Measurements from ENCODE around the gene VAV3.

VAV3 gene

GRCh38 chr1:107637101-107637500, 327.9 kb downstream of the VAV3 start:
- DNase-seq (ENCODE audit: low spot score): no peak

GRCh38 chr1:107633596-107633995, 331.4 kb downstream of the VAV3 start:
- no peak for DNase-seq (ENCODE audit: low spot score)

- no peak for DNase-seq (ENCODE audit: low spot score)
Measured at GRCh38 chr1:107626073-107626796, 338.7 kb downstream of the VAV3 start.

DNA sequence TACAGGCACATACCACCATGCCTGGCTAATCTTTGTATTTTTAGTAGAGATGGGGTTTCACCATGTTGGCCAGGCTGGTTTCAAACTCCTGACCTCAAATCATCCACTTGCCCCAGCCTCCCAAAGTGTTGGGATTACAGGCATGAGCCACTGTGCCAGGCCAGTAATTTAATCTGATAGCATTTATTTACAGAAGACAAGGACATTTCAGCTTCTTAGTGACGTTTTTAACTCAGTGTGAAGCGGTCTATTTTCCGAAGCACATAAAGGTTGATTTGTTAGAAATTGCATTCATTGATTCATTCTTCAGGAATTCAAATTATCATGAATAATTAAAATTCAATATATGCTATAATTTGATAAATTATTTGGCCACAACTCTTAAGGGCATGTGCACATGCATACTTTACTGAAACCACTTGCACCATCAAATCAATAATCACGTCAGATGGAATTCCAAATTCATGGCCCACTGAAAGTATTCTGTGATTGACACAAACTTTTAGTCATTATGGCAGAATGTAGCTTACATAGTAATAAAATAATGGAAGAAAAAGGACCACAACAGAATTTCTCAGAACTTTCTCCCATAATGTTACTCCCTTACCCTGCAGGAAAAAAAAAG, 339.5 kb downstream of the VAV3 start:
- DNase-seq (ENCODE audit: low spot score): no peak

DNA sequence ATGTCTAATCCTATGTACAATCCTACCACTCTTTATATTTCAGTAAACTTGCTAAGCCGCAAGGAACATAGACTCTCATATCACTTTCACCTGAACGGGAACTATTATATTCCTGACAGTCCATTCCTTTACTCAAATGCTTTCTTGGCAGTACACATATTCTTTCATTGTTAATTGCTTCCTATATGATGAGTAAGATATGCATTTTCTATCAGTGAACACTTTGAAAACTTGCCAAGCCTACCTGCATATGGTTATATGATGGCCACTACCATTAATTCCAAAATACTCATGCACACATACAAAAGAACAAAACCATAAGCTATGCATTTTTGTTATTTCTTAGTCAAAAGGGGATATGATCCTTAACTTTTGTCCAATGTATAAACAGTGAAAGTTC, 341.5 kb downstream of the VAV3 start:
- no peak for DNase-seq (ENCODE audit: low spot score)

GRCh38 chr1:107622966-107623365, 342.0 kb downstream of the VAV3 start:
- DNase-seq (ENCODE audit: low spot score): no peak

DNA sequence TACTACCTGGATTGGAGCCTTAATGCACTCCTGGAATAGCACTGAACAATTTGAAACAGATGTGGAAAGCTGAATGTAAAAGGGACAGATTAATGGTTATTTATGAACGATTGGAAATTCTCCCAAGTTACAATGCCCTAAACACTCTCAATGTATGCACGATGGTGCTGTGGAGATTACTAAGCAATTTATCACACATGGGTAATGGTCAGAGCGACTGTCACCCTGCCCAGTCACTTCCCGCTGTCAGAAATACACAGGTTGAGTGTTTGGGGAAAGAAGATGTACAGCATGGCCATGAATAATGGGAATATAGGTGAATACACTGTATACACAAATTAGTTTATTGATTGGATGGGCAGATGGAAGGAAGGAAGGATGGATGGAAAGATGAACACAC, 342.4 kb downstream of the VAV3 start:
- DNase-seq (ENCODE audit: low spot score): no peak

DNA sequence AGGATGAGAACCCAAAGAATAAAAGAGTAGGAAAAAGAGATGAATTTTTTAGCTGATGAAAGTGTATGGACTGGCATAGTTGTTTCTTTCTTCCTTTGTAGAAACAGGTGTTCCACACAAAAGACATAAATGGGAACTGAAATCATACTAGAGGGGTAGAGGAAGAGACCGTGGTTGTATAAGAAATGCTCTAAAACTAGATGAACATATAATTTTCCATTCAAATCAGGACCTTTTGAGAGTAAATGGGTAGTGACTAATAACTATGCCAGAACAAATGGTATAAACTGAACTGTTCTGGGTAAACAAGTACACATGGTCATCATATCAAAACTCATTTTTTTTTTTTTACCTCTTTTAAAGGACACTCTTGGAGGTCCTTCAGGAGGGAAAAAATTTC, 344.2 kb downstream of the VAV3 start:
- DNase-seq (ENCODE audit: low spot score): no peak

GRCh38 chr1:107618539-107618938, 346.4 kb downstream of the VAV3 start:
- no peak for DNase-seq (ENCODE audit: low spot score)

DNA sequence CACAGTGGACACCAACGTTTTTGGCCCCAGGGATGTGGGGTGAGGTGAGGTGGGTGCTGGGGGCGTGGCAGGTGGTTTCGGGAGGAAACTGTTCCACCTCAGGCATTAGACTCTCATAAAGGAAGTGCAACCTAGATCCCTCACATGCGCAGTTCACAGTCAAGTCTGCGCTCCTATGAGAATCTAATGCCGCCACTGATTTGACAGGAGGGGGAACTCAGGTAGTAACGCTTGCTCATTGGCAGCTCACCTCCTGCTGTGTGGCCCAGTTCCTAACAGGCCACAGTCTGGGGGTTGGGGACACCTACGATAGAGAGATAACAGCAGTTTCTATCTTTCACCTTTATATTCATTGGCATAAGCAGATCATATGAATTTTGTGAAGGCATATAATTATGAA, 347.1 kb downstream of the VAV3 start:
- DNase-seq (ENCODE audit: low spot score): no peak

GRCh38 chr1:107617456-107617855, 347.5 kb downstream of the VAV3 start:
- DNase-seq (ENCODE audit: low spot score): no peak

DNA sequence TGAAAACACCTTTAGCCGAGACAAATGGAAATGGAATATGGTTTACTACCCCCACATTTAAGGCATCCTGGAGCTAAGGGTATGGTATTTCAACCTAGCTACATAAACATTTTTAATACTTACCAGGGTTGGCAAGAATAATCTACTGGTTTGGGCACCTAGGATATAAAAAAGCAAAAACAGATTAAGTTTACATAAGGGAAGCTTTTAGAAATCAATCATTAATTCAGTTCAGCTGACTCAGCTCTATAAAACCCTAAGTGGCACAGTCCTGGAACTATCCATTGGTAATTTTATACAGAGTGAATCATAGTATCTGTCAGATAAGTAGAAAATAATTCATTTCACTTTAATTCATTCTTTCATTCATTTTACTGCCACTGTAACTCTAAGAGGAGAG, 355.2 kb downstream of the VAV3 start:
- no peak for DNase-seq (ENCODE audit: low spot score)

GRCh38 chr1:107604825-107605224, 360.2 kb downstream of the VAV3 start:
- no peak for DNase-seq (ENCODE audit: low spot score)

- DNase-seq (ENCODE audit: low spot score): no peak
Measured at GRCh38 chr1:107600607-107601160, 364.3 kb downstream of the VAV3 start.

DNA sequence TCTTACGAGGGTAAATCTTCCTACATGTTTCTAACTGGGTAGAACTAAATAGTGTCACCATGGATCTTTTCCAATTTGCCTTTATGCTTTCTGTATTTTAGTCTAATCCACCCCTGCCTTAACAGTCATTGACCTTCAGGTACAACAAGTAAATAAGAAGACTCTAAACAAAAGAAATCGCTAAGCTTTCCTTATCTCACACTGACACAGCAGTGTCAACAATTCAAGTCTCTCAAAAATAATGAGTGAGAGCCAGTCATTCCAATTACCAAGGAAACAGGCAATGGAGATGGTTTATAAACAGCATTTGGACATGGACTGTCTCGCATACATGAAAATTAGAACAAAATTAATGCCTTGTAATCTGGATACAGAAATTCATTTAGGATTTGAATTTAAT, 365.8 kb downstream of the VAV3 start:
- no peak for DNase-seq (ENCODE audit: low spot score)

DNA sequence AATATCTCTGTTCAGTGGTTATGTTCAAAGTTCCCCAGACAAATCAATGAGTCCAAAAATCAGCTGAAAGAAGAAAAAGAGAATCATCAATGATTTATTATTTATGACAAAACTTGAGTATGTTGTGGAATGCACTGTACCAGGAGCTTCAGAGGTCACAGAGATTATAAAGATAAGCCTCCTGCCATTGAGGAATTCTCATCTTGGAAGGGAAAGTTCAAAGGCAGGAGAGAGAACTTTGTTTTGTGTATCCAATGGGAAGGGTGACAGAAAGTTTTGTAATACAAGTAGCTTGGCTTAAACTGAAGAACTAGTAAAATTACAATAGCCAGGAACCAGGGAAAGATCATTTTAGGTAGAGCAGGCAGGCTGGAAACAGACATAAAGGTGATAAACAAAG, 367.7 kb downstream of the VAV3 start:
- no peak for DNase-seq (ENCODE audit: low spot score)

GRCh38 chr1:107594536-107594935, 370.4 kb downstream of the VAV3 start:
- DNase-seq (ENCODE audit: low spot score): no peak

DNA sequence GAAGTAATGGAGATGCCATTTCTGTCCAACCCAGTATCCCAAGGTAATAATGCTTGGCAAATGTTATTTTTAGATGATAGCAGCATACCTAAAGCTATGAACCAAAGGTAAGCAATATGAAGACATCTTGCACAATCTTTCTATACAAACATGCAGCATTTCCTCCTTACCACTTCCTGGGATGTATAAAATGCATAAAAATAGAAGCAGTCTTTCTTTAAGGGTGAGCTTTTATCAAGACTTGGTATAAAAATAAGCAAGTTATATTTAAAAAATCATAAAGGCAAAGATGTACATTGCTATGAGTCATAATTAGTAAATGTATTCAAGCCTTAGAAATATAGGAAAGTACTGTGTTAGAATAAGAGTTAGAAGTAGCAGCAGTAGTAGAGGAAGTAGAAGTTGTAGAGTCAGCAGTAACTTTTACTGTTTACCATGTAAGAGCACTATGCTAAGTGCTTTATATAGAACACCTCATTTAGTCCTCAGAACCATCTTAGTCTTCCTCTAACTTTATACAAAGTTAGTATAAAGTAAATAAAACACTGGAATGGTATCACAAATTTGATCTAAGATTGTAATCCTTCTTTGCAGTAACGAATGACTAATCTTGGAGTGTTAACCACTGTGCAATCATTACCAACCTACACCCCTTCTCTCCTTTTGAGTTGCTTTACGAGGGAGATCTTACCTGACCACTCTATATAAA, 371.3 kb downstream of the VAV3 start:
- DNase-seq (ENCODE audit: low spot score): no peak

GRCh38 chr1:107590900-107591622, 373.9 kb downstream of the VAV3 start:
- peak; percentile 16 for DNase-seq (ENCODE audit: low spot score)

DNA sequence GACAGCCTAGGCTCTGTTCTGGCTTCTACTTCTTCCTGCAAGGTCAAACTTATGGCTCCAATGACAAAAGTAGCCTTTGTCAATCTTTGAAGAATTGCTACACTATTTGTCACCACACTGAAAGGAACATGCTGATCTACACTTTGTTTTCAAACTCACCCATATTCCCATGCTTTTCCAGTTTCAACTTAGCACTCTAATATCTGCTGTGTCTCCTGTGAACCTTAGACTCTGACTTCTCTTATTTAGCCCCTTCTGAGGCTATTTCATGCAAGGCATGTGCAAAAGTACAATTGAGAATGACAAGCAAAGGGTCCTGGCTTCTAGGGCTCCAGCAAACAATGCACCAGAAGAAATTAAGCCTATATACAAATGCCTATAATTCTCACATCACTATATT, 374.9 kb downstream of the VAV3 start:
- no peak for DNase-seq (ENCODE audit: low spot score)

GRCh38 chr1:107588321-107588720, 376.7 kb downstream of the VAV3 start:
- DNase-seq (ENCODE audit: low spot score): no peak

- DNase-seq (ENCODE audit: low spot score): no peak
Measured at GRCh38 chr1:107575226-107575625, 389.8 kb downstream of the VAV3 start.

Data from germinal center (tissue), 1 donor.